PC-3 (cell line): ENCODE measurements around the gene LCORL. TPM values are rescaled to one million over a fixed set of nuclear protein-coding genes. Genes with fewer than 3 reads are reported as not detected.

Experiments used
- ATAC-seq: fragments of 200-7000 bp; cut with Tn5 transposase; 2 replicates; pipeline ENCODE4 v1.9.1; 2020; ENCODE audit warnings: mild to moderate bottlenecking, moderate library complexity
- BruUV-seq: library from RNA; stranded (reverse); fragments of 400-500 nt; replicated peaks from 2 replicates; lab custom pipeline; 2021; lab: Mats Ljungman, UMichigan
- CTCF ChIA-PET: fragments of 300-600 bp; sonication (Branson Sonifier 250); formaldehyde crosslinking; loops from one replicate; lab custom pipeline; 2022; ENCODE audit warnings: antibody characterized with exemption; lab: Charles Lee
- POLR2A ChIA-PET: fragments of 300-600 bp; sonication (Branson Sonifier 250); formaldehyde crosslinking; loops from one replicate; lab custom pipeline; 2022; ENCODE audit warnings: antibody characterized with exemption; ENCODE audit not compliant: unreplicated experiment; lab: Charles Lee
- DNase-seq: peaks from one replicate; pipeline ENCODE4 v3.0.0-alpha.2; 2015
- H2AFZ ChIP-seq: fragments of 300-600 bp; sonication (generic); 2 replicates; pipeline ENCODE4 v1.6.0; 2016; ENCODE audit warnings: antibody characterized with exemption, low read length
- H3F3A ChIP-seq: fragments of 300-600 bp; sonication (generic); one replicate; pipeline ENCODE4 v1.6.0; 2017; ENCODE audit warnings: antibody characterized with exemption, low read length, control low read depth, mild to moderate bottlenecking; ENCODE audit not compliant: unreplicated experiment
- H3K27ac ChIP-seq: fragments of 300-600 bp; sonication (generic); 2 replicates; pipeline ENCODE4 v1.5.1; 2016; ENCODE audit warnings: mild to moderate bottlenecking, low read length
- H3K27me3 ChIP-seq: fragments of 300-600 bp; sonication (generic); 2 replicates; pipeline ENCODE4 v1.6.1; 2016; ENCODE audit warnings: low read length, mixed read lengths
- H3K36me3 ChIP-seq: fragments of 300-600 bp; sonication (generic); 2 replicates; pipeline ENCODE4 v1.6.1; 2016; ENCODE audit warnings: low read depth, mixed run types, low read length, mixed read lengths
- H3K4me1 ChIP-seq: fragments of 300-600 bp; sonication (generic); 2 replicates; pipeline ENCODE4 v1.5.1; 2016; ENCODE audit warnings: low read length; ENCODE audit not compliant: insufficient read depth
- H3K4me2 ChIP-seq: fragments of 300-600 bp; sonication (generic); 2 replicates; pipeline ENCODE4 v1.6.0; 2016; ENCODE audit warnings: low read length
- H3K4me3 ChIP-seq: fragments of 300-600 bp; sonication (generic); 2 replicates; pipeline ENCODE4 v1.5.1; 2016; ENCODE audit warnings: mild to moderate bottlenecking, low read length, mixed read lengths
- H3K79me2 ChIP-seq: fragments of 300-600 bp; sonication (generic); 2 replicates; pipeline ENCODE4 v1.6.1; 2017; ENCODE audit warnings: low read length, mixed read lengths
- H3K9ac ChIP-seq: fragments of 300-600 bp; sonication (generic); 2 replicates; pipeline ENCODE4 v1.6.0; 2016; ENCODE audit warnings: mild to moderate bottlenecking, low read length
- H3K9me2 ChIP-seq: fragments of 300-600 bp; sonication (generic); replicated peaks from 2 replicates; pipeline ENCODE4 v1.6.1; 2016; ENCODE audit warnings: mixed run types, low read length, mixed read lengths
- H3K9me3 ChIP-seq: fragments of 300-600 bp; sonication (generic); 2 replicates; pipeline ENCODE4 v1.6.1; 2016; ENCODE audit warnings: low read length, mixed read lengths
- H4K20me1 ChIP-seq: fragments of 300-600 bp; sonication (generic); 2 replicates; pipeline ENCODE4 v1.6.1; 2016; ENCODE audit warnings: low read length, mixed read lengths
- CTCF ChIP-seq: fragments of 300-600 bp; sonication (generic); conservative IDR thresholded peaks from 2 replicates; pipeline ENCODE4 v1.5.1; 2017; ENCODE audit warnings: antibody characterized with exemption, low read depth, mild to moderate bottlenecking, low read length
- EZH2 ChIP-seq: fragments of 300-600 bp; sonication (generic); IDR thresholded peaks from one replicate; pipeline ENCODE4 v1.6.1; 2017; ENCODE audit warnings: antibody characterized with exemption, mild to moderate bottlenecking, low read length; ENCODE audit not compliant: unreplicated experiment
- EZH2phosphoT487 ChIP-seq: fragments of 300-600 bp; sonication (generic); IDR thresholded peaks from 2 replicates; pipeline ENCODE4 v1.6.1; 2018; ENCODE audit warnings: mild to moderate bottlenecking, antibody characterized with exemption, low read length, borderline replicate concordance
- intact Hi-C: fragments of 100-400 bp; cut with micrococcal nuclease; formaldehyde crosslinking; loops from 2 replicates; pipeline ENCODE4 v1.9.0; 2023
- total RNA-seq: library from RNA; depleted of rRNA; stranded (reverse); fragments of >200 nt; gene quantifications from 2 replicates; pipeline ENCODE4 v1.2.3, GENCODE V29; 2014

Gene LCORL
- total RNA-seq, 1 experiment from 2014 or later: 2.9 TPM

DNA sequence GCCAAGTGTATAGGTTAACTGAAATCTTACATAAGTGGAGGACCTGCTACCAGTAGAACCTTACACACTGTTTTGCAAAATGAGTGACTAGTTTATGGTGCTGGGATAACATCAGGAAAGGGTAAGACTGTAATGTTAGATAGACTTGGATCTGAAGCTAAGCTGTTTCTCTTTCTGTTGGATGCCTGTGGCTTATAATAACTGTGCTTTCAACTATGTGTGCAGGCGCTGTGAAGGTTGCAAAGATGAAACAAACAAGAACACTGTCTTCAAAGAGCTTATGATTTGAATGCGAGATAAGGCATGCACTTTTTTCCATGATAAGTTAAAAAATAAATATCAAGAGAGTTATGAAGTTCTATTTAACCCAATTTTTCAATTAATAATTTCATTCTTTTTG is 34.5 kb upstream of the LCORL start:
- ChIA-PET POLR2A (no interaction called here), CTCF (no interaction called here)
- no peak overlapping the region for H3K27ac ChIP-seq
- no peaks in the 10 kb centered on the region for H3K79me2 ChIP-seq
- no peak overlapping the region for H3K4me3 ChIP-seq
- DNase-seq (no peak), ATAC-seq (no peak)
- no TSS peak for BruUV-seq
- H3K4me2 ChIP-seq: no peak overlapping the region
- intact Hi-C loops: no loop called here
- H4K20me1 ChIP-seq: no peaks in the 10 kb centered on the region
- no peaks in the 10 kb centered on the region for H3F3A ChIP-seq
- no peak overlapping the region for H2AFZ ChIP-seq
- H3K9ac ChIP-seq: no peak overlapping the region
- H3K9me2 ChIP-seq: no peaks in the 10 kb centered on the region
- no peaks in the 10 kb centered on the region for H3K36me3 ChIP-seq
- H3K27me3 ChIP-seq: peaks cover 24% of the 10 kb centered on the region
- H3K4me1 ChIP-seq: no peaks in the 10 kb centered on the region
- TF ChIP-seq CTCF: no peak
- TF ChIP-seq EZH2: no peak
- TF ChIP-seq EZH2phosphoT487: no peak
- no peaks in the 10 kb centered on the region for H3K9me3 ChIP-seq

- Histone ChIP-seq H3K27ac (no peak overlapping the region), H3K9me2 (no peaks in the 10 kb centered on the region), H3K79me2 (no peaks in the 10 kb centered on the region), H3K4me3 (no peak overlapping the region), H3K36me3 (no peaks in the 10 kb centered on the region), H4K20me1 (no peaks in the 10 kb centered on the region), H3K9me3 (no peaks in the 10 kb centered on the region), H3K9ac (no peak overlapping the region), H3K27me3 (peaks cover 24% of the 10 kb centered on the region), H3F3A (no peaks in the 10 kb centered on the region), H3K4me1 (no peaks in the 10 kb centered on the region), H2AFZ (no peak overlapping the region), H3K4me2 (no peak overlapping the region)
- intact Hi-C loops: no loop called here
- TF ChIP-seq EZH2: no peak
- no peak for TF ChIP-seq EZH2phosphoT487
- TF ChIP-seq CTCF: no peak
- CTCF ChIA-PET: no interaction called here
- DNase-seq (peak; percentile 10), ATAC-seq (no peak)
- POLR2A ChIA-PET: no interaction called here
- BruUV-seq: no TSS peak
Observed at GRCh38 chr4:18052158-18052557, 30.6 kb upstream of the LCORL start.

DNA sequence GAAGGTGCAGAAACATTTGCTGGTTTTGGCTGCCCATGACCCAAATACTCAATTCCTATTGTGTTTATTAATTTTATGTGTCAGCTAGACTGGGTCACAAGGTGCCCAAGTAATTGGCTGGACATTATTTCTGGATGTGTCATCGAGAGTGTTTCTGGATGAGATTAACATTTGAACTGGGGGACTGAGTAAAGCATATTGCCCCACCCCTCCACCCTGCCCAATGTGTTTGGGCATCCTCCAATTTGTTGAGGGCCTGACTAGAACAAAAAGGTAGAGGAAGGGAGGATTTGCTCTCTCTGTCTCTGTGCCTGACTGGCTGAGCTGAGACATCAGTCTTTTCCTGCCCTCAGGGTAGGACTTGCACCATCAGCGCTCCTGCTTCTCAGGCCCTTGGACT is 29.7 kb upstream of the LCORL start:
- no peaks in the 10 kb centered on the region for H4K20me1 ChIP-seq
- no peak for ATAC-seq
- BruUV-seq: no TSS peak

More for the DNA sequence above, 29.7 kb upstream of the LCORL start:
- intact Hi-C loops: no loop called here
- ChIA-PET POLR2A (no interaction called here), CTCF (no interaction called here)
- Histone ChIP-seq H3K9ac (no peak overlapping the region), H2AFZ (no peak overlapping the region), H3K79me2 (no peaks in the 10 kb centered on the region), H3K36me3 (no peaks in the 10 kb centered on the region), H3K4me1 (no peaks in the 10 kb centered on the region), H3K4me2 (no peak overlapping the region), H3K27me3 (peaks cover 19% of the 10 kb centered on the region), H3K27ac (no peak overlapping the region), H3F3A (no peaks in the 10 kb centered on the region), H3K9me2 (no peaks in the 10 kb centered on the region), H3K9me3 (no peaks in the 10 kb centered on the region), H3K4me3 (no peak overlapping the region)
- TF ChIP-seq EZH2 (no peak), CTCF (no peak), EZH2phosphoT487 (no peak)
- DNase-seq: peak; percentile 13
